PC-3 (cell line): ENCODE data around the gene FSTL5. TPM values are rescaled to one million over a fixed set of nuclear protein-coding genes. Genes with fewer than 3 reads are reported as not detected.

ENCODE experiments used
- ATAC-seq: fragments of 200-7000 bp; cut with Tn5 transposase; 2 replicates; pipeline ENCODE4 v1.9.1; 2020; ENCODE audit warnings: mild to moderate bottlenecking, moderate library complexity
- BruUV-seq: library from RNA; stranded (reverse); fragments of 400-500 nt; replicated peaks from 2 replicates; lab custom pipeline; 2021; lab: Mats Ljungman, UMichigan
- CTCF ChIA-PET: fragments of 300-600 bp; sonication (Branson Sonifier 250); formaldehyde crosslinking; loops from one replicate; lab custom pipeline; 2022; ENCODE audit warnings: antibody characterized with exemption; lab: Charles Lee
- POLR2A ChIA-PET: fragments of 300-600 bp; sonication (Branson Sonifier 250); formaldehyde crosslinking; loops from one replicate; lab custom pipeline; 2022; ENCODE audit warnings: antibody characterized with exemption; ENCODE audit not compliant: unreplicated experiment; lab: Charles Lee
- DNase-seq: peaks from one replicate; pipeline ENCODE4 v3.0.0-alpha.2; 2015
- H2AFZ ChIP-seq: fragments of 300-600 bp; sonication (generic); 2 replicates; pipeline ENCODE4 v1.6.0; 2016; ENCODE audit warnings: antibody characterized with exemption, low read length
- H3F3A ChIP-seq: fragments of 300-600 bp; sonication (generic); one replicate; pipeline ENCODE4 v1.6.0; 2017; ENCODE audit warnings: antibody characterized with exemption, low read length, control low read depth, mild to moderate bottlenecking; ENCODE audit not compliant: unreplicated experiment
- H3K27ac ChIP-seq: fragments of 300-600 bp; sonication (generic); 2 replicates; pipeline ENCODE4 v1.5.1; 2016; ENCODE audit warnings: mild to moderate bottlenecking, low read length
- H3K27me3 ChIP-seq: fragments of 300-600 bp; sonication (generic); 2 replicates; pipeline ENCODE4 v1.6.1; 2016; ENCODE audit warnings: low read length, mixed read lengths
- H3K36me3 ChIP-seq: fragments of 300-600 bp; sonication (generic); 2 replicates; pipeline ENCODE4 v1.6.1; 2016; ENCODE audit warnings: low read depth, mixed run types, low read length, mixed read lengths
- H3K4me1 ChIP-seq: fragments of 300-600 bp; sonication (generic); 2 replicates; pipeline ENCODE4 v1.5.1; 2016; ENCODE audit warnings: low read length; ENCODE audit not compliant: insufficient read depth
- H3K4me2 ChIP-seq: fragments of 300-600 bp; sonication (generic); 2 replicates; pipeline ENCODE4 v1.6.0; 2016; ENCODE audit warnings: low read length
- H3K4me3 ChIP-seq: fragments of 300-600 bp; sonication (generic); 2 replicates; pipeline ENCODE4 v1.5.1; 2016; ENCODE audit warnings: mild to moderate bottlenecking, low read length, mixed read lengths
- H3K79me2 ChIP-seq: fragments of 300-600 bp; sonication (generic); 2 replicates; pipeline ENCODE4 v1.6.1; 2017; ENCODE audit warnings: low read length, mixed read lengths
- H3K9ac ChIP-seq: fragments of 300-600 bp; sonication (generic); 2 replicates; pipeline ENCODE4 v1.6.0; 2016; ENCODE audit warnings: mild to moderate bottlenecking, low read length
- H3K9me2 ChIP-seq: fragments of 300-600 bp; sonication (generic); replicated peaks from 2 replicates; pipeline ENCODE4 v1.6.1; 2016; ENCODE audit warnings: mixed run types, low read length, mixed read lengths
- H3K9me3 ChIP-seq: fragments of 300-600 bp; sonication (generic); 2 replicates; pipeline ENCODE4 v1.6.1; 2016; ENCODE audit warnings: low read length, mixed read lengths
- H4K20me1 ChIP-seq: fragments of 300-600 bp; sonication (generic); 2 replicates; pipeline ENCODE4 v1.6.1; 2016; ENCODE audit warnings: low read length, mixed read lengths
- EZH2 ChIP-seq: fragments of 300-600 bp; sonication (generic); IDR thresholded peaks from one replicate; pipeline ENCODE4 v1.6.1; 2017; ENCODE audit warnings: antibody characterized with exemption, mild to moderate bottlenecking, low read length; ENCODE audit not compliant: unreplicated experiment
- EZH2phosphoT487 ChIP-seq: fragments of 300-600 bp; sonication (generic); IDR thresholded peaks from 2 replicates; pipeline ENCODE4 v1.6.1; 2018; ENCODE audit warnings: mild to moderate bottlenecking, antibody characterized with exemption, low read length, borderline replicate concordance
- intact Hi-C: fragments of 100-400 bp; cut with micrococcal nuclease; formaldehyde crosslinking; loops from 2 replicates; pipeline ENCODE4 v1.9.0; 2023
- total RNA-seq: library from RNA; depleted of rRNA; stranded (reverse); fragments of >200 nt; gene quantifications from 2 replicates; pipeline ENCODE4 v1.2.3, GENCODE V29; 2014
- TF ChIP-seq, protein P1 (sequence below): fragments of 300-600 bp; sonication (generic); conservative IDR thresholded peaks from 2 replicates; pipeline ENCODE4 v1.5.1; 2017; ENCODE audit warnings: antibody characterized with exemption, low read depth, mild to moderate bottlenecking, low read length

FSTL5 gene
- total RNA-seq, 1 experiment from 2014 or later: not detected

DNA sequence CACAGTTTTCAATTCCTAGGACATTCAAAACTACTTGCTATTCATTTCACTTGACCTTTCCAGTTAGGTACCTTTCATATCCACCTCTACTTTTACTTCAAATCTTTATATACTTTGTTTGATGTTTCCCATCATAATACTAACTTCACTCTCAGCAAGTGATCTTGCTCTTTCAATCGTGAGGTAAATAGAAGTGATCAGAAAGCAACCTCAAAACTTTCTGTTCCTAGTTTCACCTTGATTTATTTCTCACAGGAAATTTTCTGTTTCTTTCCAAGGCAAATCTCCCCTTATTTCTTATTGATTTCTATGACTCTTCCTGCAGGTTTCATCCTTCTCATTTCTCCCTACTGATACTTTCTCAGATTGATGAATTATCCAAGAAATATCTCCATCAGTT is 623.5 kb downstream of the FSTL5 start:
- no TSS peak for BruUV-seq
- intact Hi-C loops: no loop called here
- Histone ChIP-seq H3K27ac (no peak overlapping the region), H2AFZ (no peak overlapping the region), H4K20me1 (no peaks in the 10 kb centered on the region), H3K4me1 (no peaks in the 10 kb centered on the region), H3K27me3 (no peaks in the 10 kb centered on the region), H3K36me3 (no peaks in the 10 kb centered on the region), H3F3A (no peaks in the 10 kb centered on the region), H3K9me3 (no peaks in the 10 kb centered on the region), H3K79me2 (no peaks in the 10 kb centered on the region), H3K4me3 (no peak overlapping the region), H3K9me2 (no peaks in the 10 kb centered on the region), H3K4me2 (no peak overlapping the region), H3K9ac (no peak overlapping the region)
- TF ChIP-seq, protein P1, sequence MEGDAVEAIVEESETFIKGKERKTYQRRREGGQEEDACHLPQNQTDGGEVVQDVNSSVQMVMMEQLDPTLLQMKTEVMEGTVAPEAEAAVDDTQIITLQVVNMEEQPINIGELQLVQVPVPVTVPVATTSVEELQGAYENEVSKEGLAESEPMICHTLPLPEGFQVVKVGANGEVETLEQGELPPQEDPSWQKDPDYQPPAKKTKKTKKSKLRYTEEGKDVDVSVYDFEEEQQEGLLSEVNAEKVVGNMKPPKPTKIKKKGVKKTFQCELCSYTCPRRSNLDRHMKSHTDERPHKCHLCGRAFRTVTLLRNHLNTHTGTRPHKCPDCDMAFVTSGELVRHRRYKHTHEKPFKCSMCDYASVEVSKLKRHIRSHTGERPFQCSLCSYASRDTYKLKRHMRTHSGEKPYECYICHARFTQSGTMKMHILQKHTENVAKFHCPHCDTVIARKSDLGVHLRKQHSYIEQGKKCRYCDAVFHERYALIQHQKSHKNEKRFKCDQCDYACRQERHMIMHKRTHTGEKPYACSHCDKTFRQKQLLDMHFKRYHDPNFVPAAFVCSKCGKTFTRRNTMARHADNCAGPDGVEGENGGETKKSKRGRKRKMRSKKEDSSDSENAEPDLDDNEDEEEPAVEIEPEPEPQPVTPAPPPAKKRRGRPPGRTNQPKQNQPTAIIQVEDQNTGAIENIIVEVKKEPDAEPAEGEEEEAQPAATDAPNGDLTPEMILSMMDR: no peak
- TF ChIP-seq EZH2phosphoT487 (no peak), EZH2 (no peak)
- DNase-seq (no peak), ATAC-seq (no peak)
- ChIA-PET POLR2A (no interaction called here), CTCF (no interaction called here)

DNA sequence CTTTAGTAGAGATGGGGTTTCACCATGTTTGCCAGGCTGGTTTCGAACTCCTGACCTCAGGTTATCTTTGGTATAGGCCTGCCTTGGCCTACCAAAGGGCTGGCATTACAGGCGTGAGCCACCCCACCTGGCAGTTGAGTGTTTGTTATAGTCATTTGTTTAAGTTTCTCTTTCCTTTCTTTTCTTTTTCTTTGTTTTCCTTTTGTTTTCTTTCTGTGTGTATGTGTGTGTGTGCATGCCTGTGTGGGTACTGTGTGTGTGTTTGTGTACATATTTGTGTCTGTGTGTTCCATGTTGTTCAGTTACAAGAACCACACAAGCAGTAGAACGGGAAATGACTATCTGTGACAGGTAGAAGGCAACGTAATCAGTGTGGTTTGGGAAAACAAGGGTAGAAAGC is 624.9 kb downstream of the FSTL5 start:
- H3K36me3 ChIP-seq: no peaks in the 10 kb centered on the region
- H3K9me2 ChIP-seq: no peaks in the 10 kb centered on the region
- ChIA-PET CTCF (no interaction called here), POLR2A (no interaction called here)
- H3K9ac ChIP-seq: no peak overlapping the region
- H2AFZ ChIP-seq: no peak overlapping the region
- no peaks in the 10 kb centered on the region for H3K79me2 ChIP-seq
- H3K4me3 ChIP-seq: no peak overlapping the region
- BruUV-seq: no TSS peak
- no peaks in the 10 kb centered on the region for H4K20me1 ChIP-seq
- H3K27ac ChIP-seq: no peak overlapping the region
- DNase-seq: no peak
- H3K9me3 ChIP-seq: no peaks in the 10 kb centered on the region
- no peak overlapping the region for H3K4me2 ChIP-seq
- H3K4me1 ChIP-seq: no peaks in the 10 kb centered on the region
- H3K27me3 ChIP-seq: no peaks in the 10 kb centered on the region
- intact Hi-C loops: no loop called here
- no peaks in the 10 kb centered on the region for H3F3A ChIP-seq
- TF ChIP-seq EZH2 (no peak), EZH2phosphoT487 (no peak)
- TF ChIP-seq, protein P1: no peak
- no peak for ATAC-seq

DNA sequence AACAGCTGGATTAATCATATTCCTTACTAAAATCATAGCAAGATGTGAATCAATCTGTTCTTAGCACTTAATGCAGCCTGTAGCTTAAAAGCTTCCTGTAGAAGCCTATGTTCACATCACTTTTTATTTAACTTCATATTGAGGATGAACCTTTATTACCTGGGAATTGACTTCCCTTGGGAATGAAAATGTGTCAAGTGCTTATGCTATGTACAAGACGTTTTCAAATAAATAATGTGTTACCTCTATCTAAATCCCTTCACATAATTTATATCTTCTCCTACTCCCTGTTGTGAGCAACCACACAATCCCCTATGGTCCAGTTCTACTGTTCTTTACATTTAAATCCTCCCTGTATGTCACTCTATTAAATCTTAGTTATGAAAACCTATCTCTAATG is 633.1 kb downstream of the FSTL5 start:
- Histone ChIP-seq H3K4me2 (no peak overlapping the region), H3F3A (no peaks in the 10 kb centered on the region), H3K27ac (no peak overlapping the region), H4K20me1 (no peaks in the 10 kb centered on the region), H2AFZ (no peak overlapping the region), H3K36me3 (no peaks in the 10 kb centered on the region), H3K79me2 (no peaks in the 10 kb centered on the region), H3K4me3 (no peak overlapping the region), H3K27me3 (no peaks in the 10 kb centered on the region), H3K9me3 (no peaks in the 10 kb centered on the region), H3K4me1 (no peaks in the 10 kb centered on the region), H3K9me2 (no peaks in the 10 kb centered on the region), H3K9ac (no peak overlapping the region)
- TF ChIP-seq, protein P1: no peak
- TF ChIP-seq EZH2 (no peak), EZH2phosphoT487 (no peak)
- DNase-seq (no peak), ATAC-seq (no peak)
- CTCF ChIA-PET: no interaction called here
- POLR2A ChIA-PET: no interaction called here
- BruUV-seq: no TSS peak
- intact Hi-C loops: no loop called here
